Activated naive CD4-positive, alpha-beta T cell treated with anti-CD3 and anti-CD28 coated beads, Interleukin-2, amount 50 U/mL, for 16 hours (primary cell): Measurements from ENCODE around the gene GNB5.
"Not testable (repeated sequence)": the region's sequence is repeated elsewhere in the genome, so short reads cannot be mapped to it uniquely, and the experiment has no call there.

Source experiments
- DNase-seq: peaks from one replicate; pipeline ENCODE4 v3.0.0-alpha.2; 2020

Gene GNB5

DNA sequence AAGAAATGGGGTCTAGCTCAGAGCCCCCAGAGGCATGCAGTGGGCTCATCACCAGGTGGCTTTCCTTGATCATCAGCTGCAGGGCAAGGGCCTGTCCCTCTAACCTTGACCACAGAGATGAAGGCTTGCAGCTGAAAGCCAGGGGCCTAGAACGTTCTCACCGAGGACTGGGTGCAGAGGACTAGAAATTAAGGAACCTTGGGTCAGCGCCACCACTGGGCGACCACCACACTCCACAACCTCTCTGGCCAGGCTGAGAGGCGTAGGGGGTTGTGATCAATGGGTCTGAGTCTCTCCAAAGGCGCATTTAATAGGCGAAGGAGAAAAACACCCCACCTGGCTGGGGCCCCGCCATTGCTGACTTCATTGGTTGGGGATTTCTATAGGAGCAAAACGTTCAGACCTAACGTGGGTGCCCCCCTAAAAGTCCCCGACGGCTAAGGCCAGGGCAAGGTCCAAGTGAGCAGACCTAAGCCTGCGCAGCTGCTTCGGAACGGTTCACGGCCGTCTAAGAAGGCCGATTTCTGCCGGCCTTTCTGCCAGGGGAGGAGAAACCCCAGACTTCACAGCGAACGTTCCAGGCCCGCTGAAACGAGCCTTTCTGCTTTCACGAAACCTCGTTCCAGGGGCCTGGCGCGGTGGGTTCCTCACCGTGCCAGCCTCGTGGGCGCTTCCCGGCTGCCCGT, 79.5 kb downstream of the GNB5 start:
- DNase-seq: no peak

DNA sequence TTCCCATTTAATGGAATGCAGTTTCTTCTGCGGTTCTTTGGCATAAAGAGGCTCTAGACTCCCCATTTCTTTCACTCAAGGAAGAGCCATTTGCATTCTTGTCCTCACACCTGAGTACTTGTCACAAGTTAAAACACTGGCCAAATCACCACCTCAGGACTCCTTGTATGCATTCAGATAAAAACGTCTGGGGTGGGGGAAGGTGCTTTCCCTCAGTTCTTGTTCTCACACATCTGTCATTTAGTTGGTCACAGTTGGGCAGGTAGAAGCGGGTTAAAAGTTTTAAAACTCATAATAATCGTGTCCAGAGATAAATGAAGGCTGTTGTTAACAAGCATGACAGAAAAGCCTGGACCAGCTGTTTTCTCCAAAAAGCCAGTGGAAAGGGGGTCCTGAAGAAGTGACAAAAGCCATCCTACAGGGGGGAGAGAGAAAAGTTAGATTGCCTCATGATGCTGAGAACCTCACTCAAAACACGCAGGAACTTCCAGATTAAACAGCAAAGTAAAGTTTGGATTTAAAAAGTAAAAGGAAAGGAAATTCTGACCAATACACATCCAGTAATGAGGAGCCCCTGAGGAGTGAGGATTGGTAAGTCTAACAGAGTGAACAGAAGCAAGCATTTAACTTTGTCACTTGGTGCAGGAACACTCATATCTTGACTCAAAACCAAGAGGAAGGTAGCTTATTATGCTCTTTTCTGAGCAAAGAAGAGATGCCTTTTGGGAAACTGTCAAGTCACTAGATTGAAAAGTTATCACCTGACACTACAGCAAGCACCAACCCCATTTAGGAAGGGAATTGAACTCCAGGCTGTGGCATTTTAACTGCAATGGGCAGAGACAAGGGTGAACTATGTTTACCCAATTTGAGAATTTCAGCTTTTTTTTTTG, 81.4 kb downstream of the GNB5 start:
- no peak for DNase-seq

DNA sequence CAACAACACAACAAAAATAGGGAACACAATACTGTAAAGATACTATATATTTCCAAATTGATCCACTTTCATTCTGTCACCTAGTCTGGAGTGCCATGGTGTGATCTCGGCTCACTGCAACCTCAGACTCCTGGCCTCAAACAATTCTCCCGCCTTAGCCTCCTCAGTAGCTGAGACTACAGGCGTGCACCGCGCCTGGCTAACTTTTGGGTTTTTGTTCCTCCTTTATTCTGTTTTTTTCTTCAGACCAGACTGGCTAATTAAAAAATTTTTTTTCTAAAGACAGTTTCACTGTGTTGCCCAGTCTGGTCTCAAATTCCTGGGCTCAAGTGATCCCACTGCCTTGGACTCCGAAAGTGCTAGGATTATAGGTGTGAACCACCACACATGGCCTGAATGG, 84.0 kb downstream of the GNB5 start:
- DNase-seq: no peak

DNA sequence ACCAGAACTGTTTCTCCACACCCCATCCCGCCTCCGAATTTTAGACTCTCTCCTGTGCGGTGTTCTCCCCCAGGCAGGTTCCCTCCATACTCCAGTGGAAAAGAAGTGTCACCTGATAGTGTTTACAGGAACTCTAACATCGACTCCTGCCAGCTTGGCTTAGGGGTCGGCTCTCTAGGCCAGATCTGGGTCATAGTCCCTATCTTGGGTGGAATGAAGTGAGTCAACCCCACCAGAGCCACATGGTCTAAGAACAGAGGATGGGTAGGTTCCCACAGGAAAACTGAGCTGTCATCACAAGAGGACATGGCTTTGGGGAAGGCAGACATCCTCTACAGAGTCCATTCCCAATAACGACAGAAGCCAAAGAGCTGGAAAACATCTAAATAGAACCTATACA, 84.6 kb downstream of the GNB5 start:
- no peak for DNase-seq

DNA sequence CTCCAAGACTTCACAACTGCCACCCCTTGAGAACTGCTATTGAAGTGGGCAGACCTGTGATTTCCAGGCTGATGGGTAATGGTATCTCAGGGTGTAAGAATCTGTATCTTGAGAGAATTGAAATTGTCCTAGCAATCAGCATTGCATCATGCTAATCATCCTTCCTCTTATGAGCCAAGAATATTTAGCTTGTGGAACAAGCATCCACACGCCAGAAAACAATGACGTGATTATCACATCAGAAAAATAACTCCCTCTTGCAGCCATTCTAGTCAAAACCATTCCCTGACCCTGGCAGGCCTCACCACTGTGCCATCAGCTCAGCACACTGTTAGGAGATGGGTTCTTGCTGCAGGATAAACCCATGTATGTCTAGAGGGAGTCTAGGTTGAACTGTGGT, 85.3 kb downstream of the GNB5 start:
- no peak for DNase-seq

DNA sequence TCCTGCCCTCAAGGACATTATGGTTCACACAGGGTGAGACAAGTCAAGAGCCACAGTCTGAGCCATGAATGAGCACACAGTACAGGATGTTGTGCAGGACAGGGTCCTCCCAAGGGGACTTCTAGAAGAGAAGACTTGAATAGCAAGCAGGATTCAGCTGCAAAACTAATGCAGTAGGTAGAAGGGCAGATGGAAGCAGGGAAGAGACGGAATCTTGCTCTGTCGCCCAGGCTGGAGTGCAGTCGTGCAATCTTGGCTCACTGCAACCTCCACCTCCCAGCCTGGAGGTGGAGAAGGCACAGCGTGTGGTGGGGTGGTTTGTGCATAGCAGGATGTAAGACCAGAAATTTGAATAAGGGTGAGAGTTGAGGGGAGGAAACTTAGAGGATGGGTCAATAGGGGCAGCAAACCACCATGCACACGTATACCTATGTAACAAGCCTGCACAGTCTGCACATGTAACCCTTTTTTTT, 86.6 kb downstream of the GNB5 start:
- no peak for DNase-seq

DNA sequence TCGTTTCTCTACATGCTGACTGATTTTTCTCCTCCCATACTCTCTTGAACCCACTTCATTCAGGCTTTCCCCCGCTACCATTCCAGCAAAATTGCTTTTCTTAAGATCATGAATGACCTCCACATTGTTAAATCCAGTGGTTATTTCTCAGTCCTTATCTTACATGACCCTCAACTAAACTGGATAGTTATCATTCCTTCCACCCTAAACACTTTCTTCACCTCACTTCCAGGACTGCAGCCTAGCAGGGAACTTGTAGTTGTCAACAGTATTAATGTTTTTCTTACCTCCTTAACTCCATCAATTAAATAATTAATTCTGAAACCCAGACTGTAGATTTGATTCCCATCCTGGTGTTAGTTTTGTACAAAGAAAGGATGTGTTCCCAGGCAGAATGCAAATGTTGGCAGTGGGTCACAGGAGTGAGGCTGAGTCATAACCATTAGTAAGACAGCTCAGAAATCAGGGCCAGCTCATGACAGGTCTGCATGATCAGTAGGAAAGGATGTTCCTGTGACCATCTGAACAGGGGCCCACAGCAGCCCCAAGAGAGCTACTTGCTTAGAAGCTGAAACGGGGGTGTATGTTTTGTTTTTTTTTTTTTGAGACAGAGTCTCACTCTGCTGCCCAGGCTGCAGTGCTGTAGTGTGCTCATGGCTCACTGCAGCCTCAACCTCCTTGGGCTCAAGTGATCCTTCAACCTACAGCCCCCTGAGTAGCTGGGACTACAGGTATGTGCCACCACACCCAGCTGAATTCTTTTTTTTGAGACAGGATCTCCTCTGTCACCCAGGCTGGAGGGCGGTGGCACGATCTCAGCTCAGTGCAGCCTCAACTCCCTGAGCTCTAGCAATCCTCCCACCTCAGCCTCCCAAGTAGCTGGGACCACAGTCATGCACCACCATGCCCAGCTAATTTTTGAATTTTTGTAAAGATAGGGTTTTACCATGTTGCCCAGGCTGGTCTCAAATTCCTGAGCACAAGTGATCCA, 87.7 kb downstream of the GNB5 start:
- DNase-seq: no peak

DNA sequence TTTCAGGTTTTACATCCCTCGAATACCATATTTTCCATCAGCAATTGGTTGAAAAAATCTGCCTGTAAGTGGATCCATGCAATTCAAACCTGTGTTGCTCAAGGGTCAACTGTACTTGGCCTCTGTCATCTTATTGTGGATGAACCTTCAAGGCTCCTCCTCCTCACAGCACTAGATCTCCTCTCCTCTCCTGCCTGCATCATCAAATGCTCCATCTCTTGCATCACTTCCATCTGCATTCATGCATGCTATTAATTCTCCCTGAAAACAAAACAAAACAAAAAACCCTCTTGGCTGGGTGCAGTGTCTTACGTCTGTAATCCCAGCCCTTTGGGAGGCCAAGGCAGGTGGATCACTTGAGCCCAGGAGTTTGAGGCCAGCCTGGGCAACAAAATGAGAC, 88.7 kb downstream of the GNB5 start:
- no peak for DNase-seq

DNA sequence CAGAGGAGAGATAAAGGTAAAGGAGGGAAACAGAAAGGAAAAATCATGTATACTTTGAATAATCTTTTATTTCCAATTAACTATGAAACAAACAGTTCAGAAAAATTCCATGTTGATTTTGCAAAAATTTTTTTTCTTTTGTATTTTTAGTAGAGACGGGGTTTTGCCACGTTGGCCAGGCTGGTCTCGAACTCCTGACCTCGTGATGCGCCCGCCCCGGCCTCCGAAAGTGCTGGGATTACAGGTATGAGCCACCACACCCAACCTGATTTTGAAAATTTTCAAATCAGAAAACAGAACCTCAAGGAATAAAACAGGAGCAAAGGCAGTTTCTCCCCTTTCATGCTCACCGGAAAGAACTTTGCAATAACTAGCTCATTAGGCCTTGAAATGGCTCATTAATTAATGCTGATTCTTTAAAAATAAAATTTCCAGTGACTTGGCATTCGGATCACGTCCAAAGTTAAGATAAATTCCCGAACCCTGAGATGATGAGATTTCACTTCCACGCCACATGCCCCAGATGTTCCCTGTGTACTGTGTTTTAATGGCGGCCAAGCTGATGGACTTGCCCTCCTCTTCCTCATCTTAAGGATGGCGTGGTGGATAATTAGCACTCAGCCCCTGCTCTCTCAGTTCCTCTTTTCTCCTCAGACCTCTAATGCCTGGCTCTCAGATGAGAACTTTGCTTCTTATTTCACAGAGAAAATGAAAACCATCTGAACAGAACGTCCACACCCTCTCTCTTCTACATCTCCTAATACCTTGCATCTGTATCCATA, 89.5 kb downstream of the GNB5 start:
- DNase-seq: no peak

DNA sequence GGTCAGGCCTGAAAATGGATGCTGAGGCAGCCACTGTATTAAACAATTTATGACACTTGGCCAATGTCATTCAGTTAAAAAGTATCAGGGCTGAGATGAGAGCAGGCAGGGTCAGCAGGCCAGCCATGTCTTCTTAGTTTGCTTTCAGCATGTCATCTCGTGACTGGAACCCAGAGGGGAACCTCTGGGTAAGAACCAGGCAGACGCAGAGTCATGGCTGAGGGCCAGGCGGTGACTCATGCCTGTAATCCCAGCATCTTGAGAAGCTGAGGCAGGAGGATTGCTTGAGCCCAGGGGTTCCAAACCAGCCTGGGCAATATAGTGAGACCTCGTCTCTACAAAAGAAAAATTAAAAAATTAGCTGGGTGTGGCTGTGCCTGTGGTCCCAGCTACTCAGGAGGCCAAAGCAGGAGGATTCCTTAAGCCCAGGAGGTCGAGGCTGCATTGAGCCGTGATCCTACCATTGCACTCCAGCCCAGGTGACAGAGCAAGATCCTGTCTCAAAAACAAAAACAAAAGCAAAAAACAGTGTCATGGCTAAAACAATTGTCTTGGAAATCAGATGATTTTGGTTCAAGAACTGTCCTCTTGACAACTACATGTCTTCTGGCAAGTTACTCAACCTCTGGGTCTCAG, 90.3 kb downstream of the GNB5 start:
- DNase-seq: no peak

DNA sequence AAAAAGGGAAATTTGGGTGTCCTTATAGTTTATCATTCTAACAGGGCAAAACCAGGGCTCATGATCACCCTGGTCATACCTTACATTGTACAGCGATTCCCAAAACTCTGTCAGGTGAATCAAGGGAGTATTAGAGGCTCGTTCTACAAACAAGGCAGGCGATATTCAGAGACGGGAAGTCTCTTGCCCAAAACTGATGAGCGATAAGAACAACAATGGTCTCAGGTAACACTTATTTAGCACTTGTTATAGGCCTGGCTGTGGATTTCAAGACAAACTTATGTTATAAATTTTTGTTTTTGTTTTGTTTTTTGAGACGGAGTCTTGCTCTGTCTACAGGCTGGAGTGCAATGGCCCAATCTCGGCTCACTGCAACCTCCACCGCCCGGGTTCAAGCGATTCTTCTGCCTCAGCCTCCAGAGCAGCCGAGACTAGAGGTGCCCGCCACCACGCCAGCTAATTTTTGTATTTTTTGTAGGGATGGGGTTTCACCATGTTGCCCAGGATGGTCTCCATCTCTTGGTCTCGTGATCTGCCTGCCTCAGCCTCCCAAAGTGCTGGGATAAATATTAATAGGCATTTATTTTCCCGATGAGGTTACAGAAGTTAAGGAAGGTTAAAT, 91.4 kb downstream of the GNB5 start:
- DNase-seq: no peak

DNA sequence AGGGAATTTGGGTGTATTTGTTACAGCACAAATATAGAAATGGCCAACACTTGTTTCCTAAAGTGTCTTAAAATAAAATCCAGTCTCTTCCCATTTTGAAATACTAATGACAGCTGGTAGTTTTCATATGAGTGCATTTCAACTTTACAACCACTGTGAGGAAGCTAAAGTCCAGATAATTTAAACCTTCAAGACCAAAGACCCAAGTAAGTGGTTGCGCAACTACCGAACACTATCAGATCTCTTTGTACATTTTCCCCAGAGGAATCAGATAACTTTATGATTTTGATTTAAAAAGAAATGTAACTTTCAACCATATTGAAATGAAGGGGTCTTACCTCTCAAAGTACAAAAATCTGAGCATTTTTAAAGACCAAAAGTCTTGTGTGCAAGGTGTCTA, 92.9 kb downstream of the GNB5 start:
- DNase-seq: no peak

DNA sequence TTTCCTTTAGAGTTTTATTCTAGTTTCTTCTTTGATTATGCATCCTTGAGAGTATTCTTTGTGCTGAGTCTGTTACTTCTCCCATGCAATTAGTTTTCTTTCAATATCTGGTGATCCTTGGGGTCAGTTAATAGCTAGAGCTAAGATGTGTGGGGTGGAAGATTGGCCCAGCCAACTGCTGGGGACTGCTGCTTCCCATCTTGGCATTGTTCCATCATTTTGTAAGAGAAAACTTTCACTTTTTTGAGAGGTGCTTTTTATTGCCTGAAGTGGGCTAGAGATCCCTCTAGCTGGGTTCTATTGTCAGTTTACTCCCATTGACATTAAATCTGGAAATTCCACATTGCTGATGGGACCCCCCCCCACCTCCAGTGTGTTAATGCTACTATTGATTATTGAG, 94.0 kb downstream of the GNB5 start:
- DNase-seq: no peak

DNA sequence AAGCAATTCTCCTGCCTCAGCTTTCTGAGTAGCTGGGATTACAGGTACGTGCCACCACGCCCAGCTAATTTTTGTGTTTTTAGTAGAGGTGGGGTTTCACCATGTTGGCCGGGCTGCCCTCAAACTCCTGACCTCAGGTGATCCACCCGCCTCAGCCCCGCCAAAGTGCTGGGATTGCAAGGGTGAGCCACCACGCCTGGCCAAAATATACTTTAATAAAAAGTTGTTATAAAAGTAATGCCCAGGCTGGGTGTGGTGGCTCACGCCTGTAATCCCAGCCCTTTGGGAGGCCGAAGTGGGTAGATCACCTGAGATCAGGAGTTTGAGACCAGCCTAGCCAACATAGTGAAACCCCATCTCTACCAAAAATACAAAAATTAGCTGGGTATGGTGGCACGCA, 94.7 kb downstream of the GNB5 start:
- not testable (repeated sequence) for DNase-seq

DNA sequence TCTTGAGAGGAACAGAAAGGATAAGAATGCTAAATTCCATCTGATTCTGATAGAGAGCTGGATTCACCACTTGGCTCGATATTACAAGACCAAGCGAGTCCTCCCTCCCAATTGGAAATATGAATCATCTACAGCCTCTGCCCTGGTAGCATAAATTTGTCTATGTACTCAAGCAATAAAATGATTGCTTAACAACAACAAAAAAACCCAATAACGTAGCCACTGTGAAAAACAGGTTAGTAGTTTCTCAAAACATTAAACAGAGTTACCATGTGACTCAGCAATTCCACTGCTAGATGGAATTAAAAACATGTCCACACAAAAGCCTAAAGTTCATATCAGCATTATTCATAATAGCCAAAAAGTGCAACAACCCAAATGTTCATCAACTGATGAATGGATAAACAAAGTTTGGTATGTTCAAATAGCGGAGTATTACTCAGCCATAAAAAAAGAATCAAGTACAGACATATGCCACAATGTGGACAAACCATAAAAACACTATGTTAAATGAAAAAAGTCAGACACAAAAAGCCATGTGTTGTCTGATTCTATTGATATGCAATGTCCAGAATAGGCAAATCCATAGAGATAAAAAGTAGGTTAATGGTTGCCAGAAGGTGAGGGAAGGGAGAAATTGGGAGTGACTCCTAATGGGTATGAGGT, 95.5 kb downstream of the GNB5 start:
- DNase-seq: no peak

DNA sequence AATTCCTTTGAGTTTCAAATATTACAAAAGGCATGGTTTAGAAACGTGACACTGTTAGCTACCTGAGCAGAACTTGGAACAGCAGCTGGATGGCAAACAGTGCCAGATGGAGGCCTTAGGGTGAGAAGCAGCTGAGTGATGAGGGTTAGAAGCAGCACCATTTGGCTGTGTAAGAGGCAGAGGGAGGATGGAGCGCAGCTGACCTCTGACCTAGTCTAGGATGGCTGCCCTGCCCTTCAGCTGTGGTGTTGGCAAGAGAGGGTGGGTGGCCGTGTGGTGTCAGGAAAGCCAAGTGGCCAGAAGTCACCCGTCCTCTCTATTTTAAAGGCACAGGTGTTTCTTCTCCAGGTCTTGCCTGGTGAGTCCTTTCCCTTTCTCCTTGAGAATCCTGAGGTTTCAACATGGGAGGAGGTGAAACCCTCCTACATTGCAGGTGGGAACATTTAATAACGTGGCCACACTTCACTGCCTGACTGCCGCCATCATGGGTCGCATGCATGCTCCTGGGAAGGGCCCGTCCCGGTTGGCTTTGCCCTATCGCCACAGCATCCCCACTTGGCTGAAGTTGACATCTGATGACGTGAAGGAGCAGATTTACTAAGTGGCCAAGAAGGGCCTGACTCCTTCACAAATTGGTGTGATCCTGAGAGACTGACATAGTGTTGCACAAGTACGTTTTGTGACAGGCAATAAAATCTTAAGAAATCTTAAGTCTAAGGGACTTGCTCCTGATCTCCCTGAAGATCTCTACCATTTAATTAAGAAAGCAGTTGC, 96.2 kb downstream of the GNB5 start:
- DNase-seq: no peak

DNA sequence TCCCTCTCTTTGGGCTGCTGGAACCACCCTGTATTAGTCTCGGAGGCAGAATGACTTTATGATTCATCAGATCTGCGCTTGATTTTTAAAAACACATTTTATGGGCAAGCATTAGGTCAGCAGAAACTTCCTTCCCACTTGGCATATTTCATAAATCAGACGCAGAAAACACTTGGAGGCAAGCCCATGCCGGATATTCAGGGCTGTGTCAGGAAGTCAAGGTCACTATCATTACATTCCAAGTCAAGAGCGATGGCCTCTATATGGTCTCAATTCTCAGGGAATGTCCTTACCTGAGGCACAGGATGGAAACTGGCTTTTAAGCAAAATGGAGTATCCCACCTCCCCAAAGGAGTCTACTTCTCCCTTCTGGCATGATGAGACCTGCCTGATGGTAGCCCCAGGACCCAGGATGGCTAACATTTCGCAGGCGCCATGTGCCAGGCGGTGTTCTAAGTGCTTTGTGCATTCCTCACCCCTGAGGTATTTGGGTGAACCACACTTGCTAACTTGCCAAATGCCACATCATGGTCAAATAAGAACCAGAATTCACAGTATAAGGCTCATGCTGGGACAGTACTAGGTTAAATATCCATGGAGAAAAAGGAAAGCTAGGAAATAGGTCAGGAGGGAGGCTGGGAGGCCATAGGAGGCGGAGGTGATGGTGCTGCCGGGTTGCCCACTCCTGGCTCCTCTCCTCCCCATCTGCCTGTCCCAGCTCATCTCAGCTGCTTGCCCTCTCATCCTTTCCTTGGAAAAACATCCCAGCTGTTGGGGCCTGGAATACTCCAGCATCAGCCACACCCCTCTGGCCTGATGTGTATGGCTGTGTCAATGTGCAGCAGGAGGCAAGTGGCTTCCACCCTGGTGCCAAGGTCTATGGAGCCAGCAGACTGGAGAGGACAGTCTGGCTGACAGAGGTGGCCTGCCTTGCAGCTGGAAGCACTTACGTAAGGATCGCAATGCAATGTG, 97.4 kb downstream of the GNB5 start:
- DNase-seq: no peak

DNA sequence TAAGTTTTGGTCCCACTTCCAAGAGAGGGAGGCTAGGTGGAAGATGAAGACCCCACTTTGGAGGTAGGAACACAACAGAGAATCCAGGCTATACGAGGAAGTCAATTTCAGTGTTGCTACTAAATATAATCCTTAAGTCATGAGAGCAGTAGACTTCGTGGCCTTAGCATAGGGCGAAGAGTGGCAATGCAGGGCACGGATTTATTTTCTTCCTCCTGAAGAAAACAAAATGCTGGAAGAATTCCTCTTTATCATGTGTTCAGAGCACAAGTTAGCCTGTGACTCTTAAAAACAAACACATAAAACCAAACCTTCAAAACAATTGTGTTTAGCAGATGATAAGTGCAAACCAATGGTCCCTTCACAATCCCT, 98.0 kb downstream of the GNB5 start:
- no peak for DNase-seq

DNA sequence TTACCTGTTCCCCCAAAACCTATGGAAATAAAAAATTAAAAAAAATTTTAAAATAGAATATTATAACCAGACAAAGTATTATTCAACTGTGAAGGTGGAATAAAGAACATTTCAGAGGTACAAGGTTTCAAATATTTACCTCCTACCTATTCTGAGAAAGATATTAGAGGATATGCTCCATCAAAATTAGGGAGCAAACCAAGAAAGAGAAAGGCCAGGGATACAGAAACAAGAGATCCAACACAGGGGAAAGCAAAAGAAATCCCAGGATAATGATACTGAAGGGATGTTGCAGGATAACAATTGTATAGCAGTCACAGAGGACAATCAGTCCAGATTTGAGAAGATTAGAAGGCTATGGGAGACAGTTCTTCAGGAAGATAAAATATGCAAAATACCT, 101.0 kb downstream of the GNB5 start:
- DNase-seq: no peak
